ENCODE data around the gene TREX2.

- TF ChIP-seq CTCF (conservative IDR thresholded peaks at IDR 0.05; ENCODE audit: low read depth, low read length) = no peak
- TF ChIP-seq USF2 (IDR thresholded peaks at IDR 0.05; ENCODE audit: low read depth, low read length) = no peak
- no peak for TF ChIP-seq POLR2A (IDR thresholded peaks at IDR 0.05; ENCODE audit: low read depth, low read length)
- no peak for TF ChIP-seq NFE2L2 (IDR thresholded peaks at IDR 0.05; ENCODE audit: low read depth, low read length)
- TF ChIP-seq RAD21 (IDR thresholded peaks at IDR 0.05; ENCODE audit: low read length) = no peak
- TF ChIP-seq MXI1 (IDR thresholded peaks at IDR 0.05; ENCODE audit: borderline replicate concordance, low read depth, low read length) = no peak
- no peak for TF ChIP-seq BHLHE40 (IDR thresholded peaks at IDR 0.05; ENCODE audit: low read depth, low read length)
Observed at GRCh38 chrX:153491918-153492317, 46.1 kb upstream of the TREX2 start.

All from IMR-90 (cell line).